GM12872 (cell line): ENCODE data around the gene SH3BP2.

Experiments
- CTCF ChIP-seq: IDR thresholded peaks from 3 replicates; pipeline ENCODE4 v1.5.1; 2011; ENCODE audit warnings: low read depth, mild to moderate bottlenecking, low read length, moderate library complexity; ENCODE audit not compliant: insufficient read depth

Gene SH3BP2

GRCh38 chr4:2886622-2887021, 93.7 kb downstream of the SH3BP2 start:
- no peak for TF ChIP-seq CTCF

- TF ChIP-seq CTCF: no peak
Measured at GRCh38 chr4:2887343-2887742, 94.5 kb downstream of the SH3BP2 start.

- no peak for TF ChIP-seq CTCF
Measured at GRCh38 chr4:2888886-2889285, 96.0 kb downstream of the SH3BP2 start.
